HUES6 (cell line): Measurements from ENCODE around the gene DIS3L2.
"Not testable (repeated sequence)": the region's sequence is repeated elsewhere in the genome, so short reads cannot be mapped to it uniquely, and the experiment has no call there.

Experiments used
- H3K27ac ChIP-seq: 2 replicates; pipeline ENCODE4 v1.7.0; 2013; ENCODE audit warnings: low read depth, mild to moderate bottlenecking, low read length, inconsistent platforms
- H3K27me3 ChIP-seq: 2 replicates; pipeline ENCODE4 v1.6.1; 2013; ENCODE audit warnings: low read length; ENCODE audit not compliant: control insufficient read depth, insufficient read depth
- H3K36me3 ChIP-seq: 2 replicates; pipeline ENCODE4 v1.6.1; 2013; ENCODE audit warnings: low read length; ENCODE audit not compliant: control insufficient read depth, insufficient read depth
- H3K4me1 ChIP-seq: 2 replicates; pipeline ENCODE4 v1.6.1; 2013; ENCODE audit warnings: low read length; ENCODE audit not compliant: control insufficient read depth, insufficient read depth
- H3K4me3 ChIP-seq: 2 replicates; pipeline ENCODE4 v1.5.1; 2013; ENCODE audit warnings: low read depth, low read length
- H3K9ac ChIP-seq: one replicate; pipeline ENCODE4 v1.6.1; 2013; ENCODE audit warnings: mild to moderate bottlenecking, low read length
- H3K9me3 ChIP-seq: 2 replicates; pipeline ENCODE4 v1.6.1; 2013; ENCODE audit warnings: low read depth, low read length; ENCODE audit not compliant: control insufficient read depth, insufficient read depth

Gene DIS3L2

DNA sequence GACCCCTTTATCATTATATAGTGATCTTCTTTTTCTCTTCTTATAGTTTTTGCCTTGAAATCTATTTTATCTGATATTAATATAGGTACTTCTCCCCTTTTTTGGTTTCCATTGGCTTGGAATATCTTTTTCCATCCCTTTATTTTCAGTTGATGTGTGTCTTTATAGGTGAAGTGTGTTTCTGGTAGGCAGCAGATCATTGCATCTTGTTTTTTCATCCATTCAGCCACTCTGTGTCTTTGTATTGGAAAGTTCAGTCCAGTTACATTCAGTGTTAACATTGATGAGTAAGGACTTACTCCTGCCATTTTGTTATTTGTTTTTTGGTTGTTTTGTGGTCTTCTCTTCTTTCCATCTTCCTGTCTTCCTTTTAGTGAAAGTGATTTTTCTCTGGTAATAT, 133.4 kb downstream of the DIS3L2 start:
- Histone ChIP-seq H3K27ac (no peak overlapping the region), H3K4me3 (no peak overlapping the region), H3K9me3 (no peaks in the 10 kb centered on the region), H3K4me1 (no peaks in the 10 kb centered on the region), H3K27me3 (no peaks in the 10 kb centered on the region), H3K9ac (no peak overlapping the region), H3K36me3 (no peaks in the 10 kb centered on the region)

GRCh38 chr2:232097260-232097659, 135.7 kb downstream of the DIS3L2 start:
- no peak overlapping the region for H3K4me3 ChIP-seq
- no peaks in the 10 kb centered on the region for H3K9me3 ChIP-seq
- H3K27me3 ChIP-seq: no peaks in the 10 kb centered on the region
- no peak overlapping the region for H3K9ac ChIP-seq
- H3K4me1 ChIP-seq: no peaks in the 10 kb centered on the region
- H3K36me3 ChIP-seq: no peaks in the 10 kb centered on the region
- H3K27ac ChIP-seq: no peak overlapping the region

GRCh38 chr2:232097758-232098157, 136.2 kb downstream of the DIS3L2 start:
- Histone ChIP-seq H3K9me3 (no peaks in the 10 kb centered on the region), H3K4me3 (no peak overlapping the region), H3K36me3 (no peaks in the 10 kb centered on the region), H3K4me1 (no peaks in the 10 kb centered on the region), H3K9ac (no peak overlapping the region), H3K27me3 (no peaks in the 10 kb centered on the region), H3K27ac (no peak overlapping the region)

GRCh38 chr2:232102380-232102779, 140.9 kb downstream of the DIS3L2 start:
- Histone ChIP-seq H3K9me3 (no peaks in the 10 kb centered on the region), H3K27me3 (no peaks in the 10 kb centered on the region), H3K9ac (no peak overlapping the region), H3K27ac (no peak overlapping the region), H3K4me1 (no peaks in the 10 kb centered on the region), H3K36me3 (no peaks in the 10 kb centered on the region), H3K4me3 (no peak overlapping the region)

DNA sequence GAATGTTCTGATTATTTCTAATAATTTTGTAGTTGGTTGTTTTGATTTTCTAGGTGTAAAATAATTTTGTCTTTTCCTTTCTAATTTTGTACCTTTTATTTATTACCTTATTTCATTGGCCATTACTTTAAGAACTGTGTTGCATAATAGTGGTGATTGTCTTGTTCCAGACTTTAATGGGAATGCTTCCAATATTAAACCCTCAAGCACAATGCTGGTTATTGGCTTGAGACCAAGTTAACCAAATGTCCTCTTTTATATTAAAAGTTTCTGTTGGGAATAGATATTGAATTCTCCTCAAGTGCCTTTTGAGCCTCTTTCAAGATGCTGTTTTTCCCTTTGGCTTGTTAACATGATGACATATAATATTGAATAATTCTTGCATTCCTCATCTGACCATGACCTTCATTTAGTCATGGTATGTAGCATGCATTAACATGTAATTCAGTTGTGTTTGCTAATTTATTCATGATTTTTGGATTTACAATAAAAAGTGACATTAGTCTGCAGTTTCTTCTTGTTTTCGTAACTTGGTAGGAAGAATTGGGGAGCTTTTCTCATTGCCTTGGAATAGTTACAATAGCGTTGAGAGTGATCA, 141.7 kb downstream of the DIS3L2 start:
- no peaks in the 10 kb centered on the region for H3K9me3 ChIP-seq
- H3K27me3 ChIP-seq: no peaks in the 10 kb centered on the region
- H3K9ac ChIP-seq: no peak overlapping the region
- no peak overlapping the region for H3K27ac ChIP-seq
- no peaks in the 10 kb centered on the region for H3K36me3 ChIP-seq
- H3K4me3 ChIP-seq: no peak overlapping the region
- no peaks in the 10 kb centered on the region for H3K4me1 ChIP-seq

- Histone ChIP-seq H3K27ac (no peak overlapping the region), H3K9ac (no peak overlapping the region)
These were observed 142.6 kb downstream of the DIS3L2 start for GRCh38 chr2:232104076-232104646.

DNA sequence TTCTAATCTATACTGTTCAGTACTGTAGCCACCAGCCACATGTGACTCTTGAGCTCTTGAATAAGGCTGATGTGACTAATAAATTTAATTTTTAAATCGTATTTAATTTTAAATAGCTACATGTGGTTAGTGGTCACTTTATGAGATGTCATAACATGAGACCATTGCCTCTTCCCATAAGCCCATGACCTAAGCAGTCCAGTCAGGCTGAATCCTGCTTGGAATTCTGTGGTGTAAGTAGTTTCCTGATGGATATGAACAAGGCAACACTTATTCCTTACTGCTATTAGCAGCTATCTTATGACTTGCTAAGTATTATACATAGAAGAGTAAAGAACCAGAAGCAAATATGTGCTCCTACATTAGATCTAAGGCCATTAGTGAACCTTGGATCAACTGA, 150.0 kb downstream of the DIS3L2 start:
- no peaks in the 10 kb centered on the region for H3K36me3 ChIP-seq
- no peak overlapping the region for H3K9ac ChIP-seq

More at GRCh38 chr2:232104076-232104646, 142.6 kb downstream of the DIS3L2 start:
- H3K4me1 ChIP-seq: no peaks in the 10 kb centered on the region
- no peaks in the 10 kb centered on the region for H3K27me3 ChIP-seq
- H3K4me3 ChIP-seq: no peak overlapping the region
- no peaks in the 10 kb centered on the region for H3K9me3 ChIP-seq
- H3K36me3 ChIP-seq: no peaks in the 10 kb centered on the region

GRCh38 chr2:232113821-232114220, 152.3 kb downstream of the DIS3L2 start:
- Histone ChIP-seq H3K9me3 (no peaks in the 10 kb centered on the region), H3K4me3 (no peak overlapping the region), H3K27me3 (no peaks in the 10 kb centered on the region), H3K27ac (no peak overlapping the region), H3K4me1 (no peaks in the 10 kb centered on the region), H3K36me3 (no peaks in the 10 kb centered on the region), H3K9ac (no peak overlapping the region)

More for the DNA sequence above, 150.0 kb downstream of the DIS3L2 start:
- H3K27ac ChIP-seq: no peak overlapping the region
- no peaks in the 10 kb centered on the region for H3K27me3 ChIP-seq
- H3K9me3 ChIP-seq: no peaks in the 10 kb centered on the region
- H3K4me1 ChIP-seq: no peaks in the 10 kb centered on the region
- no peak overlapping the region for H3K4me3 ChIP-seq

DNA sequence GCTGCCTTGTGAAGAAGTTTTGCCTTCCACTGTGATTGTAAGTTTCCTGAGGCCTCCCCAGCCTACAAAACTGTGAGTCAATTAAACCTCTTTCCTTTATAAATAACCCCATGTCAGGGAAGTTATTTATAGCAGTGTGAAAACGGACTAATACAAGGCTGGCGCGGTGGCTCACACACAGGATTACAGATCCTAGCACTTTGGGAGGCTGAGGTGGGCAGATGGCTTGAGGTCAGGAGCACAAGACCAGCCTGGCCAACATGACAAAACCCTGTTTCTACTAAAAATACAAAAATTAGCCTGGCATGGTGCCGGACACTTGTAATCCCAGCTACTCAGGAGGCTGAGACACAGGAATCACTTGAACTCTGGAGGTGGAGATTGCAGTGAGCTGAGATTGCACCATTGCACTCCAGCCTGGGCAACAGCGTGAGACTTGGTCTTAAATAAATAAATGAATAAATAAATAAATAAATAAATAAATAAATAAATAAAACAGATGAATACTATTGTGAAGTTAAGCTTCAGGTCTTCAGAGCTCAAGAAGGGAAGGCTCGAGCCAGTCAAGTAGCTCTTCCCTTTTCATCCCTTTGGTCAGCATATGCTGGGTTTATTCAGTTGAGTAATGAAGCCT, 154.3 kb downstream of the DIS3L2 start:
- not testable (repeated sequence) for H3K27me3 ChIP-seq, H3K27ac ChIP-seq

GRCh38 chr2:232116852-232117251, 155.3 kb downstream of the DIS3L2 start:
- H3K9ac ChIP-seq: no peak overlapping the region
- H3K4me3 ChIP-seq: no peak overlapping the region
- H3K4me1 ChIP-seq: no peaks in the 10 kb centered on the region
- no peaks in the 10 kb centered on the region for H3K9me3 ChIP-seq
- no peaks in the 10 kb centered on the region for H3K36me3 ChIP-seq
- no peak overlapping the region for H3K27ac ChIP-seq
- no peaks in the 10 kb centered on the region for H3K27me3 ChIP-seq

More for the DNA sequence above, 154.3 kb downstream of the DIS3L2 start:
- H3K4me3 ChIP-seq, H3K9me3 ChIP-seq, H3K9ac ChIP-seq, H3K4me1 ChIP-seq, H3K36me3 ChIP-seq: not testable (repeated sequence)

DNA sequence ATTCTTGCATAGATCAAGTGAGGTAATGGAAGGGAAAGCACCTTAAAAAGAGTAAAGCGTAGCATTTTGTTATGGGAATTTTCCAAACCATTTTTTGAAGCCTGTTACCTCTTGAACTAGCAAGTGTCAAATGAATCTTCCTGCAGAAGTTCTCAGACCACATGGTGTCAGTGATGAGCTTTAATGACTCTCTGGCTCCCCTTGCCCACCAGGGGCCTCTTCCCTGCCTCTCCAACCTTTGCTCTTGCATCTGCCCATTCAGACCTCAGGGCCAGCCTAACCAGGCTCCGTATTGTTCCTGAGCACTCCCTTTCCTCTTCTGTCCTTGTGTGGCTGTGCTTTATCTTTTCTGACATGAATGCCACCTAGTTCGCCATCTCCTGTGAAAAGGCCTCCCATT, 155.9 kb downstream of the DIS3L2 start:
- Histone ChIP-seq H3K9ac (no peak overlapping the region), H3K4me1 (no peaks in the 10 kb centered on the region), H3K27ac (no peak overlapping the region), H3K9me3 (no peaks in the 10 kb centered on the region), H3K4me3 (no peak overlapping the region), H3K27me3 (no peaks in the 10 kb centered on the region), H3K36me3 (no peaks in the 10 kb centered on the region)
